ENCODE results near the gene CYGB. TPM values are rescaled to one million over a fixed set of nuclear protein-coding genes. Genes with fewer than 3 reads are reported as not detected.

CYGB gene
- total and polyA plus RNA-seq, 4 donors: 0.83 to 7.8 (median 1.4) TPM

DNA sequence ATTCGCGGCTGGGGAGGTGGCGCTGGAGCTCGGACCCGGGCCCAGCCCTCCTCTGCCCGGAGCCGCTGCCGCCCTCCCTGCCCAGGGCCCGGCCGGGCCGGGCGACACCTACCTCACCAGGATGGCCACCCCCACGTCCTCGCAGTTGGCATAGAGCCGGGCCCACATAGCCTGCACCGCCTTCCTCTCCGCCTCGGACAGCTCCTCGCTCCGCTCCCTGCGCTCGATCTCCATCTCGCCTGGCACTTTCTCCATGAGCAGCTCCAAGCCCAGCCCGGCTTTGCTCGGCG lies 276 bp downstream of the CYGB start:
- Histone ChIP-seq H3K27ac (ENCODE audit: low read depth in 1 of 2, low read length in 2 of 2) (peak overlapping the region; percentile 23 to 31), H3K9ac (ENCODE audit: low read depth in 1 of 2, low read length in 2 of 2) (no peak overlapping the region), H3K4me1 (ENCODE audit: control insufficient read depth in 4 of 4, insufficient read depth in 4 of 4, low read length in 3 of 4) (peaks cover 2 to 15% (median 8%) of the 10 kb centered on the region in 4 donors), H3K36me3 (ENCODE audit: control insufficient read depth in 4 of 4, insufficient read depth in 3 of 4, low read depth in 1 of 4, low read length in 3 of 4) (no peaks in the 10 kb centered on the region), H3K27me3 (ENCODE audit: control insufficient read depth in 4 of 4, insufficient read depth in 4 of 4, low read length in 3 of 4) (no peaks in the 10 kb centered on the region), H3K4me3 (ENCODE audit: low read depth in 1 of 3, low read length in 3 of 3) (peak overlapping the region in 1 of 3 donors; percentile 46), H3K9me3 (ENCODE audit: control insufficient read depth in 4 of 4, low read length in 3 of 4) (no peaks in the 10 kb centered on the region)
- no peak for TF ChIP-seq YY1 (IDR thresholded peaks at IDR 0.05)
- TF ChIP-seq EGR1 (IDR thresholded peaks at IDR 0.05; ENCODE audit: low read depth in 2 of 2): no peak
- TF ChIP-seq FOXA2 (IDR thresholded peaks at IDR 0.05): no peak
- no peak for DNase-seq (ENCODE audit: low spot score)
- WGBS: 14% methylated on average over 26 of the region's 26 CpGs

- H3K27me3 ChIP-seq (ENCODE audit: control insufficient read depth in 4 of 4, insufficient read depth in 4 of 4, low read length in 3 of 4): no peaks in the 10 kb centered on the region
- no peak for DNase-seq (ENCODE audit: low spot score)
- no peak overlapping the region for H3K9ac ChIP-seq (ENCODE audit: low read depth in 1 of 2, low read length in 2 of 2)
- WGBS: 66% methylated on average over 25 of the region's 25 CpGs
- peak overlapping the region; percentile 23 to 31 for H3K27ac ChIP-seq (ENCODE audit: low read depth in 1 of 2, low read length in 2 of 2)
- H3K4me1 ChIP-seq (ENCODE audit: control insufficient read depth in 4 of 4, insufficient read depth in 4 of 4, low read length in 3 of 4): peaks cover 5 to 19% (median 8%) of the 10 kb centered on the region in 4 donors
- H3K4me3 ChIP-seq (ENCODE audit: low read depth in 1 of 3, low read length in 3 of 3): peak overlapping the region in 1 of 3 donors; percentile 46
- TF ChIP-seq SP1 (IDR thresholded peaks at IDR 0.05) (no peak), RAD21 (IDR thresholded peaks at IDR 0.05) (no peak), YY1 (IDR thresholded peaks at IDR 0.05) (no peak)
- H3K9me3 ChIP-seq (ENCODE audit: control insufficient read depth in 4 of 4, low read length in 3 of 4): no peaks in the 10 kb centered on the region
- H3K36me3 ChIP-seq (ENCODE audit: control insufficient read depth in 4 of 4, insufficient read depth in 3 of 4, low read depth in 1 of 4, low read length in 3 of 4): no peaks in the 10 kb centered on the region
These were observed 810 bp downstream of the CYGB start for GRCh38 chr17:76536511-76537287.

GRCh38 chr17:76535788-76536510 lies 1.6 kb downstream of the CYGB start:
- Histone ChIP-seq H3K9me3 (ENCODE audit: control insufficient read depth in 4 of 4, low read length in 3 of 4) (no peaks in the 10 kb centered on the region), H3K4me1 (ENCODE audit: control insufficient read depth in 4 of 4, insufficient read depth in 4 of 4, low read length in 3 of 4) (peaks cover 5 to 26% (median 12%) of the 10 kb centered on the region in 4 donors), H3K4me3 (ENCODE audit: low read depth in 1 of 3, low read length in 3 of 3) (no peak overlapping the region), H3K9ac (ENCODE audit: low read depth in 1 of 2, low read length in 2 of 2) (no peak overlapping the region), H3K27ac (ENCODE audit: low read depth in 1 of 2, low read length in 2 of 2) (peak overlapping the region in 1 of 2 donors; percentile 12), H3K36me3 (ENCODE audit: control insufficient read depth in 4 of 4, insufficient read depth in 3 of 4, low read depth in 1 of 4, low read length in 3 of 4) (no peaks in the 10 kb centered on the region), H3K27me3 (ENCODE audit: control insufficient read depth in 4 of 4, insufficient read depth in 4 of 4, low read length in 3 of 4) (no peaks in the 10 kb centered on the region)
- TF ChIP-seq, protein P1, sequence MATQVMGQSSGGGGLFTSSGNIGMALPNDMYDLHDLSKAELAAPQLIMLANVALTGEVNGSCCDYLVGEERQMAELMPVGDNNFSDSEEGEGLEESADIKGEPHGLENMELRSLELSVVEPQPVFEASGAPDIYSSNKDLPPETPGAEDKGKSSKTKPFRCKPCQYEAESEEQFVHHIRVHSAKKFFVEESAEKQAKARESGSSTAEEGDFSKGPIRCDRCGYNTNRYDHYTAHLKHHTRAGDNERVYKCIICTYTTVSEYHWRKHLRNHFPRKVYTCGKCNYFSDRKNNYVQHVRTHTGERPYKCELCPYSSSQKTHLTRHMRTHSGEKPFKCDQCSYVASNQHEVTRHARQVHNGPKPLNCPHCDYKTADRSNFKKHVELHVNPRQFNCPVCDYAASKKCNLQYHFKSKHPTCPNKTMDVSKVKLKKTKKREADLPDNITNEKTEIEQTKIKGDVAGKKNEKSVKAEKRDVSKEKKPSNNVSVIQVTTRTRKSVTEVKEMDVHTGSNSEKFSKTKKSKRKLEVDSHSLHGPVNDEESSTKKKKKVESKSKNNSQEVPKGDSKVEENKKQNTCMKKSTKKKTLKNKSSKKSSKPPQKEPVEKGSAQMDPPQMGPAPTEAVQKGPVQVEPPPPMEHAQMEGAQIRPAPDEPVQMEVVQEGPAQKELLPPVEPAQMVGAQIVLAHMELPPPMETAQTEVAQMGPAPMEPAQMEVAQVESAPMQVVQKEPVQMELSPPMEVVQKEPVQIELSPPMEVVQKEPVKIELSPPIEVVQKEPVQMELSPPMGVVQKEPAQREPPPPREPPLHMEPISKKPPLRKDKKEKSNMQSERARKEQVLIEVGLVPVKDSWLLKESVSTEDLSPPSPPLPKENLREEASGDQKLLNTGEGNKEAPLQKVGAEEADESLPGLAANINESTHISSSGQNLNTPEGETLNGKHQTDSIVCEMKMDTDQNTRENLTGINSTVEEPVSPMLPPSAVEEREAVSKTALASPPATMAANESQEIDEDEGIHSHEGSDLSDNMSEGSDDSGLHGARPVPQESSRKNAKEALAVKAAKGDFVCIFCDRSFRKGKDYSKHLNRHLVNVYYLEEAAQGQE (IDR thresholded peaks at IDR 0.05): no peak
- TF ChIP-seq EGR1 (IDR thresholded peaks at IDR 0.05; ENCODE audit: low read depth in 2 of 2) (no peak), TAF1 (conservative IDR thresholded peaks at IDR 0.05) (no peak), RAD21 (IDR thresholded peaks at IDR 0.05) (no peak), SP1 (IDR thresholded peaks at IDR 0.05) (no peak), GABPA (IDR thresholded peaks at IDR 0.05 in 1 of 2, conservative IDR thresholded peaks at IDR 0.05 in 1 of 2) (no peak), RXRA (IDR thresholded peaks at IDR 0.05) (no peak), FOXA1 (IDR thresholded peaks at IDR 0.05) (no peak), FOXA2 (IDR thresholded peaks at IDR 0.05) (no peak), NR2F2 (IDR thresholded peaks at IDR 0.05) (no peak), MAX (IDR thresholded peaks at IDR 0.05) (no peak), YY1 (IDR thresholded peaks at IDR 0.05) (no peak), ATF3 (IDR thresholded peaks at IDR 0.05) (no peak), HNF4G (IDR thresholded peaks at IDR 0.05) (no peak), HNF4A (conservative IDR thresholded peaks at IDR 0.05) (no peak), JUND (IDR thresholded peaks at IDR 0.05) (no peak)
- TF ChIP-seq, protein P2, sequence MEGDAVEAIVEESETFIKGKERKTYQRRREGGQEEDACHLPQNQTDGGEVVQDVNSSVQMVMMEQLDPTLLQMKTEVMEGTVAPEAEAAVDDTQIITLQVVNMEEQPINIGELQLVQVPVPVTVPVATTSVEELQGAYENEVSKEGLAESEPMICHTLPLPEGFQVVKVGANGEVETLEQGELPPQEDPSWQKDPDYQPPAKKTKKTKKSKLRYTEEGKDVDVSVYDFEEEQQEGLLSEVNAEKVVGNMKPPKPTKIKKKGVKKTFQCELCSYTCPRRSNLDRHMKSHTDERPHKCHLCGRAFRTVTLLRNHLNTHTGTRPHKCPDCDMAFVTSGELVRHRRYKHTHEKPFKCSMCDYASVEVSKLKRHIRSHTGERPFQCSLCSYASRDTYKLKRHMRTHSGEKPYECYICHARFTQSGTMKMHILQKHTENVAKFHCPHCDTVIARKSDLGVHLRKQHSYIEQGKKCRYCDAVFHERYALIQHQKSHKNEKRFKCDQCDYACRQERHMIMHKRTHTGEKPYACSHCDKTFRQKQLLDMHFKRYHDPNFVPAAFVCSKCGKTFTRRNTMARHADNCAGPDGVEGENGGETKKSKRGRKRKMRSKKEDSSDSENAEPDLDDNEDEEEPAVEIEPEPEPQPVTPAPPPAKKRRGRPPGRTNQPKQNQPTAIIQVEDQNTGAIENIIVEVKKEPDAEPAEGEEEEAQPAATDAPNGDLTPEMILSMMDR (IDR thresholded peaks at IDR 0.05; ENCODE audit: low read depth, low read length, missing input control): no peak
- TF ChIP-seq, protein P3, sequence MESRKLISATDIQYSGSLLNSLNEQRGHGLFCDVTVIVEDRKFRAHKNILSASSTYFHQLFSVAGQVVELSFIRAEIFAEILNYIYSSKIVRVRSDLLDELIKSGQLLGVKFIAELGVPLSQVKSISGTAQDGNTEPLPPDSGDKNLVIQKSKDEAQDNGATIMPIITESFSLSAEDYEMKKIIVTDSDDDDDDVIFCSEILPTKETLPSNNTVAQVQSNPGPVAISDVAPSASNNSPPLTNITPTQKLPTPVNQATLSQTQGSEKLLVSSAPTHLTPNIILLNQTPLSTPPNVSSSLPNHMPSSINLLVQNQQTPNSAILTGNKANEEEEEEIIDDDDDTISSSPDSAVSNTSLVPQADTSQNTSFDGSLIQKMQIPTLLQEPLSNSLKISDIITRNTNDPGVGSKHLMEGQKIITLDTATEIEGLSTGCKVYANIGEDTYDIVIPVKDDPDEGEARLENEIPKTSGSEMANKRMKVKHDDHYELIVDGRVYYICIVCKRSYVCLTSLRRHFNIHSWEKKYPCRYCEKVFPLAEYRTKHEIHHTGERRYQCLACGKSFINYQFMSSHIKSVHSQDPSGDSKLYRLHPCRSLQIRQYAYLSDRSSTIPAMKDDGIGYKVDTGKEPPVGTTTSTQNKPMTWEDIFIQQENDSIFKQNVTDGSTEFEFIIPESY (IDR thresholded peaks at IDR 0.05): no peak
- WGBS: 84% methylated on average over 19 of the region's 19 CpGs
- DNase-seq (ENCODE audit: low spot score): no peak
